Raji (cell line): ENCODE measurements around the gene LCE5A.

ENCODE experiments used
- POLR2A ChIP-seq: IDR thresholded peaks from 2 replicates; pipeline ENCODE4 v1.6.1; 2011; ENCODE audit warnings: low read depth, low read length, control low read depth; ENCODE audit not compliant: insufficient read depth

Gene LCE5A

GRCh38 chr1:152546704-152547103, 36.1 kb downstream of the LCE5A start:
- no peak for TF ChIP-seq POLR2A
